Frontal cortex (tissue), 4 donors: ENCODE data around the gene GPR84. TPM values are rescaled to one million over a fixed set of nuclear protein-coding genes. Genes with fewer than 3 reads are reported as not detected.

Source experiments
- DNase-seq, 2 donors: peaks; one replicate each; pipeline ENCODE4 v3.0.0; 2012; ENCODE audit warnings: low spot score in 2 of 2
- FAIRE-seq: peaks from 2 replicates; lab custom pipeline; 2012; peaks lifted over from hg19 to GRCh38; lab: Jason Lieb, UNC
- total RNA-seq: library from RNA; depleted of rRNA; stranded (reverse); fragments of >200 nt; gene quantifications from one replicate; pipeline ENCODE4 v1.2.3, GENCODE V29; 2014
- donor health status: control.
- donor health status: control.
- donor health status: control.

Gene GPR84
- total RNA-seq, 1 donor from 2014 or later, result not detected

GRCh38 chr12:54377007-54377406 is 12.7 kb upstream of the GPR84 start:
- no peak for FAIRE-seq
- DNase-seq, result no peak

DNA sequence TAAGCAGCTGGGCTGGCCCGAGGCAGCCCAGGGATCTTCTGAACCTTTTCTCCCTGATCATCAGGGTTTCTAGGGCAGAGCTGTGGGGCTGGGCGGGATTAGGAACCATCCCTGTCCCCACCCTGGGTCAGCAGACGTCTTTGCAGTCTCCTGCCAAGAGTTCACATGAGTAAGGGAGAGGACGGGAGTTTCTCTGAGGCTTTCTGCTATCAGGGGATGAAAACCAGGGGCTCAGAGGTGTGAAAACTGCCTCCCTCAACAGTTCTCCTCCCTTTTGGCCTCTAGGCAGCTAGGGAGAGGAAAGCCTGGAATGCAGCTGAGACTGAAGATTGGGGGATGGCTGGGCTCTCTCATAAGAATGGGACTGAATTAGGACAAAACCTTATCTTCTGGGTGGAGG is 12.3 kb upstream of the GPR84 start:
- DNase-seq (no peak), FAIRE-seq (no peak)

- DNase-seq (no peak), FAIRE-seq (no peak)
These were observed 10.9 kb upstream of the GPR84 start for GRCh38 chr12:54375259-54375579.

DNA sequence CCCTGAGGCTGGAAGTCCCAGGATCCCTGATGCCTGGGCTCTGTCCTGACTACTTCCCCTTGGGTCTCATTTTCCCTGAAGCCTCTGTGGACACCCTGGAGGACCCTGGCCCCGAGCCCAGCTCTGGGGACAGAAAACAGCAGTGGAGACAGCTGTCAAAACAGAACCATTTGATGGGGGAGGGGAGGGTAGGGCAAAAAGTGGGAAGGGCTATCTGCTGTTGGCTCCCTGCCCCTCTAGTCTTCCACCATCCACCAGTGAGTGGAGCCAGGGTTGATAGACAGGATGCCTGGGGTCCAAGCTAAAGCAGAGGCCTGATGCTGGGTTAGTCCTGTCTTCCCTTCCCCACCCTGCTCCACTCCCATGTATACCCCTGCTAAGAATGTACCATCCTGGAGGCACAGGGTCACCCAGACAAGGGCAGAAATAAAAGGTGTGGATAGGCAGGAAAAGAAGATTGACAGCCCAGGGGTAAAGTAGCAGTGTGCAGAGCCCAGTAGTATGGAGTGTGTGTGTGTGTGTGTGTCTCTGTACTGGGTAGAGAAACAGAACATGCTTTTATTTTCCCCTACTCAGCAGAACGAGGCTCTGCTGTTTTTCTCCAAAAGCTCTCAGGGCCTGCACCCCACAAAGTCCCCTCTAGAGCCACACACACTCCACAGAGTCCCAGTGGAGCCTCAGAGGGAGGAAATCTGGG is 10.4 kb upstream of the GPR84 start:
- no peak for FAIRE-seq
- DNase-seq, result no peak

- DNase-seq, result no peak
- FAIRE-seq, result no peak
These were observed 9.6 kb upstream of the GPR84 start for GRCh38 chr12:54373649-54374561.

- FAIRE-seq, result no peak
- DNase-seq, result no peak
These were observed 8.0 kb upstream of the GPR84 start for GRCh38 chr12:54372113-54372806.

DNA sequence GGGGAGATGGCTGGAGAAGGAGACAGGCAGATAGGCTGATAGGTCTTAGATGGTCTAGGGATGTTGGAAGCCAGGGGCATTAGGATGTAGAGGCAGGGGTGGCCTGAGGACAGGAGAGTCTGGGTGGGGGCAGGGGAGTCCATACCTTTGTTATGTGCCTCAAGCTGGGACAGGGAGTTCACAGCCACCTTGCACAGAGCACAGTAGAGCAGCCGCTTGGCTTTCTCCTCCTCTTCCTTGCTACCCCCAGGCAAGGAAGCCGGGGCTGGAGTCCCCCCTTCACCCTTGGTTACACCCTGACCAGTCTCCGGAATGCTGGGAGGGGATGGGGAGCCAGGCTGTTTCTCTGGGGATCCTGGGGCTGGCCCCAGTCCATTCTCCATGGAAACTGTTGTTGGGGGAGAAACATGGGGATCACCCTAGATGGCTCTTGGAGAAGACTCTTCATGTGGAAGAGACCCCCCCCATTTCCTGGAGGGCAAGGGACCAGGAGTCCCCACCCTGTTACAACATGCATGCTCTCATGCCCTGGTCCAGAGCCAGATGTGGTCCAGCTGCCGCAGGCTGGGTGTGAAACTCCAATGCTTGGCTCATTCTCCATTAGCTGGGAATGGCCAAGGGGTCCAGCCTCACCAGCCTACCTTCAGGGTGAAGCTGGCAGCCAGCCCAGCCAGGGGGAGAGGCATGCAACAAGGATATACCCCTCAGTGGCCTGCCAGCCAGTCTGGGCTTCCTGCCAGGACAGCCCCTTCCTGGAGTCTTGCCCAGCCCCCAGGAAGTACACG is 7.2 kb upstream of the GPR84 start:
- DNase-seq, result no peak
- no peak for FAIRE-seq

DNA sequence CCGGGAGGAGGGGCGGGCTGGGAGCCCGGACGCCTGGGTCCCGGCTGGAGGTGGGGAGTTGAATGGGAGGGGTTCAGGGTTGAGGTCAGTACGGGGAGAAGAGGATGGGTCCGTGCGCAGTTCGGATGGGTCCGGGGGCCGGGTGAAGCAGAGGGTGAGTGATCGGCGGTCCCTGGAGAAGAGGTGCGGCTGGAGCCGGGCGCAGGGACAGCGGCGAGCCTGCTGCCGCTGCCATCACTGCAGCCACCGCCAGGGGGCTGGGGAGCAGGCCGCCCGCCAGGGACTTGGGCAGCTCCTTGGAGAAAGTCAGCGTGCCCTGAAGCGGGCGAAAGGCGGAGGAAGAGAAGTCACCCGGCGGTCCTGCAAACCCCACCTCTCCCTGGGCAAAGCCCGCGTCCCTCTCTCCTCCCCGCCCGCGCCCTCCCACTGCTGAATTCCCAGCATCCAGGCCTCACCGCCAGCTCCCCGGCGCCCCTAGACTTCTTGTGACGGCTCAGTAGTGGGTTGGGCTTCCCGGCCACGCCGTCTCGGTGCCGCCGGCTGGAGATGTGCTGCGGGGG is 6.0 kb upstream of the GPR84 start:
- FAIRE-seq, result no peak
- DNase-seq, result peak; percentile 72 to 86

GRCh38 chr12:54369597-54370131 is 5.4 kb upstream of the GPR84 start:
- DNase-seq (peak in 1 of 2 donors; percentile 11), FAIRE-seq (no peak)

DNA sequence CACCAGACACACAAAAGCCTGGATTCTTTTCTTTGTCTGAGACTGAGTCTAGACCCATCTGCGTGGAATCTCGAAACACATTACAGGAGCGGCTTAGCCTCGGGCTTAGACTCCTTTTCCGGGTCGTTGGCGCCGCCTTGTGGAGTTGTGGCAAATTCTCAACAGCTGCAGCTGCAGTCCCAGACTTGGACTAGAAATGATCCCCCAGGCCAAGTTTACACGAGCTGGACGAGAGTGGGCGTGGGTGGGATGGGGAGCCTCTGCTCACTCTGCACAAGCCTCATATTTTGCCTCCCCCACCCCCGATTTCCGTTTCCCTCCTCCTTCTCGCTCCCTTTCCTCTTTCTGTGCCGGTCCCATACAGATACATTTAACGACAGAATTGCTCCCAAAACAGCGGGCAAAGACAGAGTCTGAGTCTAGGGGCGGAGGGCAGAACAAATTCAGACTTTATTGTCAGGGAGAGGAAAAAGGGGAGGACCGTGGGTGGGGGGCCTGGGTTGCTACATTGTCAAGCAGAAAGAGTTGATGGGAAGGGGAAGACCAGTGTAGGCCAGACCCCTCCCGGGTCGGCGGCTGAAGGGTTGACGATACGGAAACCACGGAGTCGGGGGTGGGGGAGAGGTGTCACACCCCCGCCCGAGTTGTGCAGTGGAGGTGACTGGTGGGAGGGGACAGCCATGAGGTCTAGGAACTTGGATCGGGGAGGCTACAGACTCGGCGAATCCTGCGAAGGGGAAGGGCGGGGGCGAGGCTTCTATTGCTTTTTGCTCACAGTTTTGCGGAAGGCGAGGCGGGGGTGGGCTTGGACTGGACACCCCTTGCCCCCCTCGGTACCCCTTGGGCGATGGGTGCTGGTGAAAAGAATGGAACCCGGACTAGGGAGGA is 4.7 kb upstream of the GPR84 start:
- FAIRE-seq (no peak), DNase-seq (peak; percentile 67 to 70)

- FAIRE-seq, result no peak
- no peak for DNase-seq
These were observed 3.9 kb upstream of the GPR84 start for GRCh38 chr12:54368025-54368708.

- FAIRE-seq (no peak), DNase-seq (no peak)
These were observed 668 bp downstream of the GPR84 start for GRCh38 chr12:54363618-54364017.

GRCh38 chr12:54363047-54363446 is 1.2 kb downstream of the GPR84 start:
- DNase-seq (no peak), FAIRE-seq (no peak)

DNA sequence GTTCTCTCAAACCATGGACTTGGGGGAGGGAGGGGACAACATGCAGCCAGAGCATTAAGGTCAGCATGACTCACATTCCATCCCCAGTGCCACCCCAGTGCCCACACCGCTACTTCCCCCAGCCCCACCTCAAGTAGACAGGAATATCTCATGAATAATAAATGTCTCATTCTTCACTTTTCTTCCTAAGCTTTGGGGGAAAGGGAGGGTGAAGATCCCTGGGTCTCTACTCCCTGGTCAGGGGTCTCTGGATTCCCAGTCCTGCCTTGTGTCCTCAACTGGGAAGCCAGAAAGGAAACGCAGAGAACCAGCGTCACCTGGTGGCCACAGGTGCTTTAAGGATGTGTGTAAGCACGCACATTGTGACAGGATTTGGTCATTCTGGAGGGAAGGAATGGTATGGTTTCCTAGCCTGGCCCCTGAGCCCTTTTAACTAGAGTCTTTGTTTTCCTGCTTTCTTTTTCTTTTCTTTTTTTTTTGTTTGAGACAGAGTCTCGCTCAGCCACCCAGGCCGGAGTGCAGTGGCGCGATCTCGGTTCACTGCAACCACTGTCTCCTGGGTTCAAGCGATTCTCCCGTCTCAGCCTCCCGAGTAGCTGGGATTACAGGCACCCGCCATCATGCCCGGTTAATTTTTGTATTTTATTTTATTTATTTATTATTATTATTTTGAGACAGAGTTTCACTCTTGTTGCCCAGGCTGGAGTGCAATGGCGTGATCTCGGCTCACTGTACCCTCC is 3.4 kb downstream of the GPR84 start:
- FAIRE-seq, result no peak
- peak in 1 of 2 donors; percentile 54 for DNase-seq

DNA sequence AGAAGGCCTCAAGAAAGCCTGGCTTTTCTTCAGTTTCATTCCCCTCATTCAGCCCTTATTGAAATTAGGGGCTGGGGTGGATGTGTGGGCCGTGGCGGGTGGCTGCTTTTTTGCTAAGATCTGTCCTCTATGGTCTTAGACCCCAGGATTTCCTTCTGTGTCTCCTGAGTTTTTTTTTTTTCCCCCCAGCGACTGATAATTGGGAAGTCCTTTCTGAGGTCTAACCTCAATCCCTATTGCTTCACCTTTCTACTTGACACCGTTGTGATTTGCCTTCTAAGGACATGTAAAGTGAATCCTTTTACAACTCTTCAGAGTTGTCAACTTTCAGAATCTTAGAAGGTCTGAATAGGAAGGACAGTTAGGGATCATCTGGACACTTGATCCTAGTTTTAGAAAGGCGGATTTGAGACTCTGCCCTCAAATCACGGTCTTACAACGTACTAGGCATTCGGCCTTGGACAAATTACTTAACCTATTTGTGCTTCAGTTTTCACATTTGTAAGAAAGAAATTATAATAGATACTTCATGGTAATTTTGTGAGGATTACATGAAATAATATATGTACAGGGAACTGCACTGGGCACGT is 4.4 kb downstream of the GPR84 start:
- no peak for DNase-seq
- FAIRE-seq, result no peak

- FAIRE-seq (peak; percentile 21), DNase-seq (peak; percentile 80 to 91)
These were observed 5.1 kb downstream of the GPR84 start for GRCh38 chr12:54358945-54359761.
